OCI-LY1 (cell line): ENCODE results near the gene SLIT3.

Source experiments
- H2AFZ ChIP-seq: fragments of 200-600 bp; sonication (generic), shearing (Covaris generic); 2 replicates; pipeline ENCODE4 v1.6.0; 2014; ENCODE audit warnings: antibody characterized with exemption, mild to moderate bottlenecking, low read length
- H3F3A ChIP-seq: fragments of 200-600 bp; sonication (generic), shearing (Covaris generic); 2 replicates; pipeline ENCODE4 v1.6.0; 2014; ENCODE audit warnings: mild to moderate bottlenecking, antibody characterized with exemption, low read length, moderate library complexity; ENCODE audit not compliant: insufficient read depth
- H3K27ac ChIP-seq: fragments of 200-600 bp; sonication (generic); 2 replicates; pipeline ENCODE4 v1.5.1; 2014; ENCODE audit warnings: low read length, mixed run types, mild to moderate bottlenecking, low read depth; ENCODE audit not compliant: poor library complexity, severe bottlenecking
- H3K27me3 ChIP-seq: fragments of 200-600 bp; sonication (generic); 2 replicates; pipeline ENCODE4 v1.6.0; 2014; ENCODE audit warnings: antibody characterized with exemption, mild to moderate bottlenecking, low read length, moderate library complexity; ENCODE audit not compliant: insufficient read depth
- H3K36me3 ChIP-seq: fragments of 200-600 bp; sonication (generic); 2 replicates; pipeline ENCODE4 v1.6.1; 2014; ENCODE audit warnings: mild to moderate bottlenecking, antibody characterized with exemption, low read length, moderate library complexity, mixed read lengths; ENCODE audit not compliant: insufficient read depth
- H3K4me1 ChIP-seq: fragments of 200-600 bp; sonication (generic); 2 replicates; pipeline ENCODE4 v1.5.1; 2014; ENCODE audit warnings: mild to moderate bottlenecking, low read length, moderate library complexity; ENCODE audit not compliant: insufficient read depth, severe bottlenecking
- H3K4me2 ChIP-seq: fragments of 200-600 bp; sonication (generic), shearing (Covaris generic); 2 replicates; pipeline ENCODE4 v1.6.1; 2014; ENCODE audit warnings: low read length
- H3K4me3 ChIP-seq: fragments of 200-600 bp; sonication (generic); 2 replicates; pipeline ENCODE4 v1.5.1; 2014; ENCODE audit warnings: low read length, low read depth, mild to moderate bottlenecking, mixed read lengths; ENCODE audit not compliant: poor library complexity, severe bottlenecking
- H3K79me2 ChIP-seq: fragments of 200-600 bp; shearing (Covaris generic); 2 replicates; pipeline ENCODE4 v1.6.1; 2016; ENCODE audit warnings: mixed run types, low read length, mixed read lengths; ENCODE audit not compliant: insufficient read depth
- H3K9ac ChIP-seq: fragments of 200-600 bp; sonication (generic), shearing (Covaris generic); 2 replicates; pipeline ENCODE4 v1.6.1; 2014; ENCODE audit warnings: mild to moderate bottlenecking, low read length, mixed read lengths
- H3K9me2 ChIP-seq: fragments of 200-600 bp; sonication (generic), shearing (Covaris generic); 2 replicates; pipeline ENCODE4 v1.6.1; 2014; ENCODE audit warnings: low read depth, mild to moderate bottlenecking, low read length, mixed read lengths
- H3K9me3 ChIP-seq: fragments of 200-600 bp; shearing (Covaris generic); 2 replicates; pipeline ENCODE4 v1.6.1; 2014; ENCODE audit warnings: low read length, mixed read lengths
- H4K20me1 ChIP-seq: fragments of 200-600 bp; sonication (generic), shearing (Covaris generic); 2 replicates; pipeline ENCODE4 v1.6.0; 2016; ENCODE audit warnings: mild to moderate bottlenecking, low read length; ENCODE audit not compliant: insufficient read depth
- CTCF ChIP-seq: fragments of 200-600 bp; sonication (generic), shearing (Covaris generic); IDR thresholded peaks from 2 replicates; pipeline ENCODE4 v1.5.1; 2017; ENCODE audit warnings: mild to moderate bottlenecking, antibody characterized with exemption, low read length, moderate library complexity, mixed read lengths
- EZH2 ChIP-seq: fragments of 200-600 bp; sonication (generic), shearing (Covaris generic); IDR thresholded peaks from 2 replicates; pipeline ENCODE4 v1.8.0; 2017; ENCODE audit warnings: borderline replicate concordance, mixed run types, mild to moderate bottlenecking, antibody characterized with exemption, low read length, moderate library complexity, mixed read lengths

The SLIT3 gene

GRCh38 chr5:169263591-169263990 lies 37.3 kb downstream of the SLIT3 start:
- H3K9me3 ChIP-seq, result no peaks in the 10 kb centered on the region
- H3K79me2 ChIP-seq, result no peaks in the 10 kb centered on the region
- no peaks in the 10 kb centered on the region for H4K20me1 ChIP-seq
- H3K4me1 ChIP-seq, result no peaks in the 10 kb centered on the region
- H3K9me2 ChIP-seq, result no peaks in the 10 kb centered on the region
- H3K4me2 ChIP-seq, result no peak overlapping the region
- H2AFZ ChIP-seq, result no peak overlapping the region
- no peaks in the 10 kb centered on the region for H3K27me3 ChIP-seq
- H3K4me3 ChIP-seq, result no peak overlapping the region
- no peak overlapping the region for H3K27ac ChIP-seq
- H3K9ac ChIP-seq, result no peak overlapping the region
- no peaks in the 10 kb centered on the region for H3F3A ChIP-seq
- no peaks in the 10 kb centered on the region for H3K36me3 ChIP-seq
- no peak for TF ChIP-seq EZH2
- no peak for TF ChIP-seq CTCF

- Histone ChIP-seq H3K36me3 (no peaks in the 10 kb centered on the region), H3F3A (no peaks in the 10 kb centered on the region), H3K9me3 (no peaks in the 10 kb centered on the region), H3K9ac (no peak overlapping the region), H3K9me2 (no peaks in the 10 kb centered on the region), H3K27me3 (no peaks in the 10 kb centered on the region), H3K4me1 (no peaks in the 10 kb centered on the region), H3K4me2 (no peak overlapping the region), H3K4me3 (no peak overlapping the region), H3K79me2 (no peaks in the 10 kb centered on the region), H4K20me1 (no peaks in the 10 kb centered on the region), H3K27ac (no peak overlapping the region), H2AFZ (no peak overlapping the region)
- TF ChIP-seq CTCF, result no peak
- TF ChIP-seq EZH2, result no peak
These were observed 39.9 kb downstream of the SLIT3 start for GRCh38 chr5:169260896-169261569.

DNA sequence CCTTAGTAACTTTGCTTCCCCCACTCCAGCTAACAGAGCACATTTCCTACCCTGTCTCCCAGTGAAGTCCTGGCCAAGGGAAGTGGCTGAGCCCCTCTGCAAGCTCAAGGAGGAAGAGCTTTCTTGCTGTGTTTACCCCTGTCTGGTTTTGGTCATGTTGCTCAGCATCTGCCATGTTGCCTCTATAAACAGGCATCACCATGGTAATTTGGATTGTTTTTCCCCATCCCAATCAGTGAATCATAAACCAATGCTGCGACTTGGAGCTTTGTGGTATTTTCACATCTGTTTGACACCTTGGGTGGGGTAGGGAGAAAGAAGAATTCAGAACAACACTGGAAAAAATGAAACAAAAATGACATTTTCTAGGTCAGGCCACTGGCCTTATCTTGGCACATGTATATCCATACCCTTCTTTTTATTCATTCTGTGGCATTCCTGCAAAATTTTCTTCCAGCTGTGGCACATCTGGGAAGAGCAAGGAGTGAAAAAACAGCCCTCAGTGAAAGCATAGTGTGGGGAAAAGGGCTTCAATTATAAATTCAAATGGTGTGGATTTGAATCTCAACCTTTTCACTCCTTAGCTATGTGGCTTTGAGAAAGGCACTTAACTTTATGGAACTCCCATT lies 42.5 kb downstream of the SLIT3 start:
- Histone ChIP-seq H3K4me3 (no peak overlapping the region), H3F3A (no peaks in the 10 kb centered on the region), H4K20me1 (no peaks in the 10 kb centered on the region), H3K4me2 (no peak overlapping the region), H3K9me3 (no peaks in the 10 kb centered on the region), H3K36me3 (no peaks in the 10 kb centered on the region), H3K4me1 (no peaks in the 10 kb centered on the region), H3K9me2 (no peaks in the 10 kb centered on the region), H3K27ac (no peak overlapping the region), H3K79me2 (no peaks in the 10 kb centered on the region), H2AFZ (no peak overlapping the region), H3K9ac (no peak overlapping the region), H3K27me3 (no peaks in the 10 kb centered on the region)
- no peak for TF ChIP-seq EZH2
- TF ChIP-seq CTCF, result no peak
